Measurements from ENCODE around the gene DLGAP4. TPM values are rescaled to one million over a fixed set of nuclear protein-coding genes. Genes with fewer than 3 reads are reported as not detected.

The DLGAP4 gene
- total and polyA plus RNA-seq, 10 of the 15 experiments (the other 5 are each of a cell fraction or from before 2014, with no cell fraction given): 0.42 to 43.3 (median 19.0) TPM

DNA sequence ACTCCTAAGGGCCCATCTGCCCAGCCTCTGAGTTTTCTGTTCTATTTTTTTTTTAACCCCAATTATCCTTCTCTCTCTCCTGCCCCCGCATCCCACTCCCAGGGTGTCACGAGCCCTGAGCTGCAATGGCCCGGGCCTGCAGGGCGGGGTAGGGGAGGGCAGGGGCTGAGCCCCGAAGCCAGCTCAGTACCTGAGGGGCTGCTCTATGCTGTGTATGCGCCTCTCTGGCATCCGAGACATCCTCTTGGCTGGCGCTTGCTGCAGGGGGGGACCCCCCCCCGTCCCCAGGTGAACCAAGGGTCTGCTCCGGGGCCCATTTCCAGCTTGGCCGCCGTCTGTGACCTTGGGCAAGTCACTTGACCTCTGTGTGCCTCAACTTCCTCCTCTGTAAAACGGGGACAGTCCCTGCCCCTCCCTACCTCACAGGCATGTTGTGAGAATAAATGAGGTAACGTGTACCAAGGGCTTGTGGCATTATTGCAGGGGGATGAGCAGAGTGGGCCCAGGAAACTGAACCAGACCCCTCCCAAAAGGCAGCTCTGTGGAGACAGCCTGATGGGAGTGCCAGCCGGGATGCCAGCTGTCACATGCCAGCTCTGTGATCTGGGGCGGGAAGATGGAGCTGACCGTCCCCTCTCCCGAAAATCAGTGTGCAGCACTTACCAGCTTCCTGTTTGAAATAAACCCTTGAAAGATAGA lies 222.2 kb downstream of the DLGAP4 start:
- DNase-seq (ENCODE audit: low read depth, low spot score) (no peak), ATAC-seq (no peak), FAIRE-seq (no peak)
- TF ChIP-seq EGR1 (IDR thresholded peaks at IDR 0.05; ENCODE audit: borderline replicate concordance in 1 of 2, low read depth in 2 of 2, low read length in 2 of 2): no peak
- no peak for TF ChIP-seq GATAD2B (conservative IDR thresholded peaks at IDR 0.05; ENCODE audit: low read depth)
- no peak for TF ChIP-seq RELA (IDR thresholded peaks at IDR 0.05; ENCODE audit: borderline replicate concordance, partially characterized antibody)
- TF ChIP-seq BCL11A (IDR thresholded peaks at IDR 0.05; ENCODE audit: low read depth, low read length): no peak
- TF ChIP-seq, protein P1, sequence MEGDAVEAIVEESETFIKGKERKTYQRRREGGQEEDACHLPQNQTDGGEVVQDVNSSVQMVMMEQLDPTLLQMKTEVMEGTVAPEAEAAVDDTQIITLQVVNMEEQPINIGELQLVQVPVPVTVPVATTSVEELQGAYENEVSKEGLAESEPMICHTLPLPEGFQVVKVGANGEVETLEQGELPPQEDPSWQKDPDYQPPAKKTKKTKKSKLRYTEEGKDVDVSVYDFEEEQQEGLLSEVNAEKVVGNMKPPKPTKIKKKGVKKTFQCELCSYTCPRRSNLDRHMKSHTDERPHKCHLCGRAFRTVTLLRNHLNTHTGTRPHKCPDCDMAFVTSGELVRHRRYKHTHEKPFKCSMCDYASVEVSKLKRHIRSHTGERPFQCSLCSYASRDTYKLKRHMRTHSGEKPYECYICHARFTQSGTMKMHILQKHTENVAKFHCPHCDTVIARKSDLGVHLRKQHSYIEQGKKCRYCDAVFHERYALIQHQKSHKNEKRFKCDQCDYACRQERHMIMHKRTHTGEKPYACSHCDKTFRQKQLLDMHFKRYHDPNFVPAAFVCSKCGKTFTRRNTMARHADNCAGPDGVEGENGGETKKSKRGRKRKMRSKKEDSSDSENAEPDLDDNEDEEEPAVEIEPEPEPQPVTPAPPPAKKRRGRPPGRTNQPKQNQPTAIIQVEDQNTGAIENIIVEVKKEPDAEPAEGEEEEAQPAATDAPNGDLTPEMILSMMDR (IDR thresholded peaks at IDR 0.05 in 2 of 3, conservative IDR thresholded peaks at IDR 0.05 in 1 of 3; ENCODE audit: control insufficient read depth in 2 of 3, extremely low read depth in 1 of 3, insufficient read depth in 1 of 3, low read depth in 3 of 3, low read length in 3 of 3): no peak
- TF ChIP-seq POLR2A (IDR thresholded peaks at IDR 0.05; ENCODE audit: low read depth, low read length): peak; percentile 22; the same call in 1 of the 2 replicates
- TF ChIP-seq KLF5 (IDR thresholded peaks at IDR 0.05; ENCODE audit: partially characterized antibody): no peak
- no peak for TF ChIP-seq BMI1 (IDR thresholded peaks at IDR 0.05; ENCODE audit: borderline replicate concordance)
- Histone ChIP-seq H3K27ac (ENCODE audit: control insufficient read depth, insufficient read depth) (no peak overlapping the region), H3K27me3 (replicated peaks in 1 of 2; ENCODE audit: control insufficient read depth in 2 of 2, insufficient read depth in 2 of 2, low read length in 1 of 2) (no peaks in the 10 kb centered on the region), H3K36me3 (ENCODE audit: control insufficient read depth in 2 of 2, insufficient read depth in 2 of 2, low read length in 1 of 2) (peaks cover 9 to 13% of the 10 kb centered on the region in 2 experiments; a peak in 3 of 4 replicates), H3K4me3 (no peak overlapping the region), H3K9me3 (replicated peaks; ENCODE audit: control insufficient read depth, insufficient read depth, low read length) (no peaks in the 10 kb centered on the region), H3K4me2 (ENCODE audit: control insufficient read depth, insufficient read depth) (no peak overlapping the region), H3K4me1 (ENCODE audit: control insufficient read depth, insufficient read depth, low read length) (peaks cover 5% of the 10 kb centered on the region; the same call in 1 of the 2 replicates), H4K20me1 (ENCODE audit: control insufficient read depth, insufficient read depth) (no peaks in the 10 kb centered on the region), H3K9ac (ENCODE audit: control insufficient read depth, insufficient read depth, low read length) (no peak overlapping the region), H3K79me2 (ENCODE audit: control insufficient read depth, insufficient read depth, low read length) (no peaks in the 10 kb centered on the region), H2AFZ (ENCODE audit: control insufficient read depth, low read depth, low read length) (no peak overlapping the region)
- no TSS peak for BruUV-seq (replicated peaks)
- ChIA-PET RAD21 (ENCODE audit: unreplicated experiment) (no interaction called here), CTCF (interaction anchor here (0.6 kb wide), 1 partner anchor 372 kb away, joined by 3 read pairs; no protein-coding TSS in a partner anchor), SMC1A (ENCODE audit: uncharacterized antibody, unreplicated experiment) (no interaction called here), POLR2A (no interaction called here)
- in situ Hi-C loops (cut with MboI): no loop called here
- 85% methylated on average over 16 of the region's 18 CpGs for WGBS (ENCODE audit: insufficient coverage, insufficient replicate concordance, low lambda C conversion rate, missing lambda C conversion rate)
- intact Hi-C loops (cut with micrococcal nuclease; ENCODE audit: unreplicated experiment): no loop called here

Measured in GM12878 (cell line).